Right lobe of liver (tissue), 6 donors: Measurements from ENCODE around the gene GVQW3. TPM values are rescaled to one million over a fixed set of nuclear protein-coding genes. Genes with fewer than 3 reads are reported as not detected.
A peak's percentile ranks its signal among the peaks of the same experiment; 100 is the strongest.

Experiments
- ATAC-seq, 4 donors: fragments of 200-7000 bp; cut with Tn5 transposase; one replicate each; pipeline ENCODE4 v1.9.1; 2020; ENCODE audit warnings: mild to moderate bottlenecking in 4 of 4, moderate library complexity in 4 of 4
- DNase-seq, 3 donors: peaks; one replicate each; pipeline ENCODE4 v3.0.0-alpha.2; 2020
- H3K27ac ChIP-seq, 3 donors: fragments of 200-600 bp; one replicate each; pipeline ENCODE4 v1.8.0; 2022
- H3K27me3 ChIP-seq, 2 donors: fragments of 200-600 bp; one replicate each; pipeline ENCODE4 v1.8.0; 2022
- H3K36me3 ChIP-seq, 4 donors: fragments of 200-600 bp; sonication (generic) in 1 of 4; one replicate each; pipeline versions ENCODE4 v1.5.1 to v1.8.0; 2017 to 2022; ENCODE audit warnings: control low read depth in 1 of 4
- H3K4me1 ChIP-seq, 4 donors: fragments of 200-600 bp; sonication (generic) in 1 of 4; one replicate each; pipeline versions ENCODE4 v1.5.1 to v1.8.0; 2017 to 2022; ENCODE audit warnings: control low read depth in 1 of 4
- H3K4me3 ChIP-seq, 3 donors: fragments of 200-600 bp; one replicate each; pipeline ENCODE4 v1.8.0; 2022
- H3K9me3 ChIP-seq, 4 donors: fragments of 200-600 bp; sonication (generic) in 1 of 4; one replicate each; pipeline versions ENCODE4 v1.5.1 to v1.8.0; 2017 to 2022; ENCODE audit warnings: control low read depth in 1 of 4
- POLR2A ChIP-seq: fragments of 450-650 bp; IDR thresholded peaks from one replicate; pipeline ENCODE4 v1.6.1; 2017; ENCODE audit warnings: antibody characterized with exemption, mild to moderate bottlenecking
- WGBS: methylation state at CpG from one replicate; pipeline ENCODE4 v1.1.6; 2018; ENCODE audit warnings: low coverage, low lambda C conversion rate; ENCODE audit not compliant: insufficient coverage; ENCODE audit errors: missing lambda C conversion rate; 5-methylcytosine and 5-hydroxymethylcytosine counted together
- intact Hi-C, 2 donors: fragments of 100-400 bp; cut with DNase I; formaldehyde crosslinking; loops; one replicate each; pipeline versions ENCODE4 v1.11.2 to v1.14.1; 2022
- long read RNA-seq: library from polyadenylated mRNA; unstranded; transcript quantifications from one replicate; pipeline ENCODE4 v2.0.0, GENCODE V29; 2019
- total RNA-seq, 6 experiments: library from RNA; depleted of rRNA in 2 of 6; stranded (reverse); fragments of >200 nt in 2 of 6; fragmentation: NEBNext Ultra II Directional in 3 of 6; extraction: Animal tissue kit (Norgen Biotek cat#: 25700) in 3 of 6; gene quantifications; one replicate each; pipeline versions ENCODE4 v1.1.0 to v1.2.4, GENCODE V29; 2016 to 2023
- TF ChIP-seq, protein P1 (sequence below), 4 donors: fragments of 200-600 bp in 3 of 4; fragments of 450-650 bp in 1 of 4; IDR thresholded peaks; one replicate each; pipeline versions ENCODE4 v1.5.1 to v1.8.0; 2016 to 2022; ENCODE audit warnings: antibody characterized with exemption in 4 of 4, mild to moderate bottlenecking in 2 of 4
- donor health status: DM: no; HTN: yes; CAD: no.
- donor health status: DM: no; HTN: no; CAD: no.
- donor health status: DM: no; HTN: no; CAD: no.
- donor health status: DM: no; HTN: yes; CAD: no.
- donor health status: DM: no; HTN: yes; CAD: no.

Gene GVQW3
- total RNA-seq: under 1 TPM in 5 of 6 experiments, not detected in 1; 0.32 to 0.84 (median 0.49) TPM
- long read RNA-seq, partial matches to known transcripts: 0 of 1 reads
- long read RNA-seq, other reads (novel, unspliced or antisense): 1 of 1 reads

DNA sequence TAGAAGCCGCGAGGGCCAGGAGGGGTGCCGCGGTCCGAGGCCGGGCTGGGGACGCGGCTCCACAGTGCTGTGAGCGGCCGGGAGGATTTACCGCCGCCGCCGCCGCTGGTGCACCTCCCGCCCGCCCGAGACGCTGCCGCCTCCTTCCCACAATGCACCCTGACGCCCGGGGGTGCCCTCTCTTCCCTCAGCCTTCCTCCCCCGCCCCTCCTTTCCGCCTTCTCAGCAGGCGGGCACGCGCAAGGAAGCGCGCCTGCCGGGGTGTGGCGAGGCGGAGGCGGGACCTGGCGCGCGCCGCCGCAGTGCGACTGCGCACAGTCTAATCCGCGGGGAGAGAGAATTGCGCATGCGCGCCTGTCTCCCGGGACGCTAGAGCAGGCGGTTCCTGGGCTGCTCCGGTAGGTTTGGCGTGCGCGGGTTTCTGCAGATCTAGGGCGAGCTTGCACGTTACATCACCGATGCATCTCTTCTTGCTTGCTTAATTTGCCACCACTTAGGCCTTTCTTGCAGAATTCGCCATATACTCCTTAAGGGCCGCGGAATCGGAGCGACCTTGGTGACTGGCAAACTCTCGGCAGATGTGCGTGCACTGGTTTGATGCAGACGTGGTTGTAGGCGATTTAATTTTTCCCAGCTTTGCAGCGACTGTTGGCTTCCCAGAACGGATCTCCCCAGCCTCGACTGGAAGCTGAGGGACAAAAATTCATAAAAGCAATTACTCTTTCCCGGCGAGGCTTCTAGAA is at the start of gene GVQW3, which contains the start of gene THAP12:
TSS of gene GVQW3 (plus strand) at position 347 of the 743 bp plus-strand sequence. CDS start 506 bp downstream, outside the sequence.
TSS of gene THAP12 (minus strand) at position 156 of the 743 bp plus-strand sequence. CDS start 296 bp downstream, outside the sequence.
- no peaks in the 10 kb centered on the region for H3K9me3 ChIP-seq
- DNase-seq: peak; percentile 98
- peaks cover 0 to 24% (median 10%) of the 10 kb centered on the region in 4 donors for H3K4me1 ChIP-seq
- peak within 1 kb of the TSS; percentile 22 to 70 (median 61) for H3K27ac ChIP-seq
- ATAC-seq: peak; percentile 97 to 98 (median 98)
- peak within 1 kb of the TSS; percentile 86 to 94 (median 88) for H3K4me3 ChIP-seq
- TF ChIP-seq POLR2A: peak; percentile 80
- TF ChIP-seq, protein P1, sequence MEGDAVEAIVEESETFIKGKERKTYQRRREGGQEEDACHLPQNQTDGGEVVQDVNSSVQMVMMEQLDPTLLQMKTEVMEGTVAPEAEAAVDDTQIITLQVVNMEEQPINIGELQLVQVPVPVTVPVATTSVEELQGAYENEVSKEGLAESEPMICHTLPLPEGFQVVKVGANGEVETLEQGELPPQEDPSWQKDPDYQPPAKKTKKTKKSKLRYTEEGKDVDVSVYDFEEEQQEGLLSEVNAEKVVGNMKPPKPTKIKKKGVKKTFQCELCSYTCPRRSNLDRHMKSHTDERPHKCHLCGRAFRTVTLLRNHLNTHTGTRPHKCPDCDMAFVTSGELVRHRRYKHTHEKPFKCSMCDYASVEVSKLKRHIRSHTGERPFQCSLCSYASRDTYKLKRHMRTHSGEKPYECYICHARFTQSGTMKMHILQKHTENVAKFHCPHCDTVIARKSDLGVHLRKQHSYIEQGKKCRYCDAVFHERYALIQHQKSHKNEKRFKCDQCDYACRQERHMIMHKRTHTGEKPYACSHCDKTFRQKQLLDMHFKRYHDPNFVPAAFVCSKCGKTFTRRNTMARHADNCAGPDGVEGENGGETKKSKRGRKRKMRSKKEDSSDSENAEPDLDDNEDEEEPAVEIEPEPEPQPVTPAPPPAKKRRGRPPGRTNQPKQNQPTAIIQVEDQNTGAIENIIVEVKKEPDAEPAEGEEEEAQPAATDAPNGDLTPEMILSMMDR (IDR thresholded peaks at IDR 0.05): peak in 2 of 4 donors; percentile 23 to 35
- intact Hi-C loops: no loop called here
- WGBS: 0% methylated on average over 26 of the region's 69 CpGs
- no peaks in the 10 kb centered on the region for H3K27me3 ChIP-seq
- no peaks in the 10 kb centered on the region for H3K36me3 ChIP-seq

DNA sequence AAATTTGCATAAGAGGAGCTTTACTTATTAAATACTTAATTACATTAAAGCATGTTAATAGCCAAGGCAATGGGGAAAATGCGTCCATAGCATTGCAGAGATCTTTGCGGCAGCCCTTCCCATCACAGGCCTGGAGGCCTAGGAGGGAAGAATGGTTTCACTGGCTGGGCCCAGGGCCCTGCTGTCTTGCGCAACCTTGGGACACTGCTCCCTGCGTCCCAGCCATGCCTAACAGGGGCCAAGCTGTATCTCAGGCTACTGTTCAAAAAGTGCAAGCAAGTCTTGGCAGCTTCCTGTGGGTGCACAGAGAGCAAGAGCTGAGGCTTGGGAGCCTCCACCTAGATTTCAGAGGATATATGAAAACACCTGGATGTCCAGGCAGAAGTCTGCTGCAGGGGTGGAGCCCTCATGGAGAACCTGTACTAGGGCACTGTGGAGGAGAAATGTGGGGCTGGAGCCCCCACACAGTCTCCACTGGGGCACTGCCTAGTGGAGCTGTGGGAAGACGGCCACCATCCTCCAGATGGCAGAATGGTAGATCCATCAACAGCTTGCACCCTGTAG is 46.2 kb upstream of the GVQW3 start:
- no peaks in the 10 kb centered on the region for H3K9me3 ChIP-seq
- ATAC-seq: no peak
- no peak overlapping the region for H3K4me3 ChIP-seq
- H3K4me1 ChIP-seq: no peaks in the 10 kb centered on the region
- intact Hi-C loops: no loop called here
- no peaks in the 10 kb centered on the region for H3K36me3 ChIP-seq
- 92% methylated on average over 3 of the region's 5 CpGs for WGBS
- H3K27ac ChIP-seq: no peak overlapping the region
- no peak for DNase-seq
- H3K27me3 ChIP-seq: no peaks in the 10 kb centered on the region
- TF ChIP-seq POLR2A: no peak
- TF ChIP-seq, protein P1 (IDR thresholded peaks at IDR 0.05): no peak

DNA sequence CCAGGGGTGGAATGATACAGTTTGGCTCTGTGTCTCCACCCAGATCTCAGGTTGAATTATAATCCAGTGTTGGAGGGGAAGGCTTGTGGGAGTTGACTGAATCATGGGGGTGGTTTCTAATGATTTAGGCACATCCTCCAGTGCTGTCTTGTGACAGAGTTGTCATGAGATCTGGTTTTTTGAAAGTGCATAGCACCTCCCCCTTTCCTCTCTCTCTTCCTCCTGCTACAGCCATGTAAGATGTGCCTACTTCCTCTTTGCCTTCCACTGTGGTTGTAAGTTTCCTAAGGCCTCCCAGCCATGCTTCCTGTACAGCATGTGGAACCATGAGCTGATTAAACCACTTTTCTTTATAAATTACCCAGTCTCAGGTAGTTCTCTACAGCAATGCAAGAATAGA is 45.3 kb upstream of the GVQW3 start:
- Histone ChIP-seq H3K9me3 (no peaks in the 10 kb centered on the region), H3K4me1 (no peaks in the 10 kb centered on the region), H3K27me3 (no peaks in the 10 kb centered on the region), H3K36me3 (no peaks in the 10 kb centered on the region), H3K27ac (no peak overlapping the region), H3K4me3 (no peak overlapping the region)
- DNase-seq (no peak), ATAC-seq (peak; percentile 42 to 68 (median 52))
- no peak for TF ChIP-seq POLR2A
- TF ChIP-seq, protein P1 (IDR thresholded peaks at IDR 0.05): no peak
- intact Hi-C loops: no loop called here

DNA sequence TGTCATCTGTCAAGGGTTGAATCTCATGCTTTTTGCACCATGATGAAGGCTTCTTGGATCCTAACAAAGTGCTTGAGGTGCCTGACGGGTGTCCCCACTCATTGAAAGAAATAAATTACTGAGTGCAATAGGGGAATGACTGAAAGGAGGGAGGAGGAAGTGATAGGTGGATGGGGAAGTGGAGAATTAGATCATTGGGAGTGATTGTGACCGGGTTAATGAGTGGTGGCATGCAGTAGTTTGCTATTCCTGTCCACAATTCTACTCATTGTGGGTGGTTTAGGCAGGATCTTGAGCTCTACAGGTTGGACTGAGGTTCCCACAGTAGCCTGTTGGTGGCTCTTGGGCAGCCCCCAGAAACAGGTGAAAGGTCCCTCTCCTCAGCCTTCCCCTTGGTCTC is 44.5 kb upstream of the GVQW3 start:
- no peak overlapping the region for H3K27ac ChIP-seq
- TF ChIP-seq POLR2A: no peak
- TF ChIP-seq, protein P1 (IDR thresholded peaks at IDR 0.05): no peak
- no peaks in the 10 kb centered on the region for H3K4me1 ChIP-seq
- H3K27me3 ChIP-seq: no peaks in the 10 kb centered on the region
- 60% methylated on average over 1 of the region's 2 CpGs for WGBS
- no peaks in the 10 kb centered on the region for H3K36me3 ChIP-seq
- H3K9me3 ChIP-seq: no peaks in the 10 kb centered on the region
- intact Hi-C loops: no loop called here
- no peak overlapping the region for H3K4me3 ChIP-seq
- no peak for DNase-seq
- peak in 1 of 4 donors; percentile 14 for ATAC-seq
